H1 (cell line): ENCODE results near the gene SLN. TPM values are rescaled to one million over a fixed set of nuclear protein-coding genes. Genes with fewer than 3 reads are reported as not detected.

Experiments
- CHD1 ChIP-seq: IDR thresholded peaks from 2 replicates; pipeline ENCODE4 v1.6.1; 2012; ENCODE audit warnings: low read depth, low read length, improper control_type of control experiment
- CREB1 ChIP-seq: IDR thresholded peaks from 2 replicates; pipeline ENCODE4 v1.6.1; 2012; ENCODE audit warnings: inconsistent platforms
- RNF2 ChIP-seq: fragments of 200-900, 300-1000 bp; sonication (generic); IDR thresholded peaks from 2 replicates; pipeline ENCODE4 v1.7.1; 2016; ENCODE audit warnings: borderline replicate concordance, low read depth, mild to moderate bottlenecking, antibody characterized with exemption, low read length; ENCODE audit not compliant: poor library complexity, severe bottlenecking; ENCODE audit errors: missing control alignments
- TAF7 ChIP-seq: optimal IDR thresholded peaks from 2 replicates; pipeline ENCODE3; 2011; ENCODE audit warnings: low read depth, mild to moderate bottlenecking, inconsistent platforms, low read length, moderate library complexity, borderline replicate concordance
- ZNF274 ChIP-seq: IDR thresholded peaks from 2 replicates; pipeline ENCODE4 v1.7.0; 2012; ENCODE audit warnings: low read length, borderline replicate concordance; ENCODE audit errors: extremely low read depth
- polyA plus RNA-seq, 7 experiments: library from polyadenylated mRNA; depleted of rRNA in 3 of 7; stranded (reverse) in 5 of 7; unstranded in 2 of 7; fragments of >200 nt in 5 of 7; fragments of 200-250 nt in 2 of 7; gene quantifications; 1 replicate in 5 of 7; 2 replicates in 1 of 7; 4 replicates in 1 of 7; pipeline versions ENCODE4 v1.2.1 to v1.2.3, GENCODE V29; 2011 to 2013; ENCODE audit warnings: missing spikeins in 2 of 7, mixed read lengths in 2 of 7
- total RNA-seq: library from RNA; stranded (reverse); fragmentation: NEBNext Ultra II Directional; extraction: Animal tissue kit (Norgen Biotek cat#: 25700); gene quantifications from 2 replicates; pipeline ENCODE4 v1.2.1, GENCODE V29; 2021

SLN gene
- total and polyA plus RNA-seq, 2 of the 8 experiments (the other 6 are each of a cell fraction or from before 2014, with no cell fraction given), result not detected

- TF ChIP-seq TAF7 (no peak), ZNF274 (no peak), CHD1 (no peak), RNF2 (no peak), CREB1 (no peak)
These were observed 46.8 kb downstream of the SLN start (continued) for GRCh38 chr11:107665018-107665417.
